IMR-90 (cell line): ENCODE measurements around the gene R3HDM2.

Source experiments
- CEBPB ChIP-seq: IDR thresholded peaks from 2 replicates; pipeline ENCODE4 v1.6.1; 2012; ENCODE audit warnings: low read depth, low read length, improper control_type of control experiment
- CTCF ChIP-seq: conservative IDR thresholded peaks from 2 replicates; pipeline ENCODE4 v1.5.1; 2012; ENCODE audit warnings: mild to moderate bottlenecking, low read depth, low read length, improper control_type of control experiment
- ELK1 ChIP-seq: fragments of 150-350 bp; IDR thresholded peaks from 2 replicates; pipeline ENCODE4 v1.6.1; 2016; ENCODE audit warnings: low read depth, mild to moderate bottlenecking, low read length, moderate library complexity, borderline replicate concordance
- MAFK ChIP-seq: IDR thresholded peaks from 2 replicates; pipeline ENCODE4 v1.6.1; 2012; ENCODE audit warnings: low read depth, low read length, improper control_type of control experiment
- MAZ ChIP-seq: IDR thresholded peaks from 2 replicates; pipeline ENCODE4 v1.6.1; 2012; ENCODE audit warnings: low read depth, mild to moderate bottlenecking, low read length, improper control_type of control experiment, moderate library complexity, borderline replicate concordance
- POLR2A ChIP-seq: IDR thresholded peaks from 2 replicates; pipeline ENCODE4 v1.6.1; 2012; ENCODE audit warnings: mild to moderate bottlenecking, low read depth, low read length
- RCOR1 ChIP-seq: IDR thresholded peaks from 2 replicates; pipeline ENCODE4 v1.6.1; 2012; ENCODE audit warnings: mild to moderate bottlenecking, low read length, improper control_type of control experiment; ENCODE audit not compliant: insufficient replicate concordance
- RFX5 ChIP-seq: IDR thresholded peaks from 2 replicates; pipeline ENCODE4 v1.8.0; 2012; ENCODE audit warnings: low read depth, mild to moderate bottlenecking, low read length, moderate library complexity
- SMC3 ChIP-seq: fragments of 150-350 bp; IDR thresholded peaks from 2 replicates; pipeline ENCODE4 v1.6.1; 2016; ENCODE audit warnings: low read depth, mild to moderate bottlenecking, antibody characterized with exemption, low read length, moderate library complexity
- USF2 ChIP-seq: fragments of 150-350 bp; IDR thresholded peaks from 2 replicates; pipeline ENCODE4 v1.6.1; 2017; ENCODE audit warnings: mild to moderate bottlenecking, antibody characterized with exemption, low read length, low read depth

- peak; percentile 13; the same call in 1 of the 2 replicates for TF ChIP-seq POLR2A
- TF ChIP-seq MAFK: no peak
- TF ChIP-seq USF2: no peak
- no peak for TF ChIP-seq RFX5
- no peak for TF ChIP-seq CTCF
- no peak for TF ChIP-seq ELK1
- no peak for TF ChIP-seq CEBPB
- TF ChIP-seq SMC3: no peak
- no peak for TF ChIP-seq MAZ
- no peak for TF ChIP-seq RCOR1
Observed at GRCh38 chr12:57430112-57430930, 522 bp downstream of the R3HDM2 start.
